ENCODE measurements around the gene KCNJ11.

- TF ChIP-seq CTCF (IDR thresholded peaks at IDR 0.05) (no peak), POLR2A (IDR thresholded peaks at IDR 0.05) (no peak)
These were observed 7.3 kb downstream of the KCNJ11 start for GRCh38 chr11:17381156-17381555.

All from Peyer's patch (tissue), 4 donors.